H1 (cell line): ENCODE results near the gene SIRT3. TPM values are rescaled to one million over a fixed set of nuclear protein-coding genes. Genes with fewer than 3 reads are reported as not detected.

Experiments
- polyA plus RNA-seq, 7 experiments: library from polyadenylated mRNA; depleted of rRNA in 3 of 7; stranded (reverse) in 5 of 7; unstranded in 2 of 7; fragments of >200 nt in 5 of 7; fragments of 200-250 nt in 2 of 7; gene quantifications; 1 replicate in 5 of 7; 2 replicates in 1 of 7; 4 replicates in 1 of 7; pipeline versions ENCODE4 v1.2.1 to v1.2.3, GENCODE V29; 2011 to 2013; ENCODE audit warnings: missing spikeins in 2 of 7, mixed read lengths in 2 of 7
- total RNA-seq: library from RNA; stranded (reverse); fragmentation: NEBNext Ultra II Directional; extraction: Animal tissue kit (Norgen Biotek cat#: 25700); gene quantifications from 2 replicates; pipeline ENCODE4 v1.2.1, GENCODE V29; 2021
- TF ChIP-seq, protein P1 (sequence below): IDR thresholded peaks from 2 replicates; pipeline ENCODE4 v1.6.1; 2012; ENCODE audit warnings: inconsistent platforms

The SIRT3 gene
- total and polyA plus RNA-seq, 2 of the 8 experiments (the other 6 are each of a cell fraction or from before 2014, with no cell fraction given) = 14.3 to 21.6 TPM

DNA sequence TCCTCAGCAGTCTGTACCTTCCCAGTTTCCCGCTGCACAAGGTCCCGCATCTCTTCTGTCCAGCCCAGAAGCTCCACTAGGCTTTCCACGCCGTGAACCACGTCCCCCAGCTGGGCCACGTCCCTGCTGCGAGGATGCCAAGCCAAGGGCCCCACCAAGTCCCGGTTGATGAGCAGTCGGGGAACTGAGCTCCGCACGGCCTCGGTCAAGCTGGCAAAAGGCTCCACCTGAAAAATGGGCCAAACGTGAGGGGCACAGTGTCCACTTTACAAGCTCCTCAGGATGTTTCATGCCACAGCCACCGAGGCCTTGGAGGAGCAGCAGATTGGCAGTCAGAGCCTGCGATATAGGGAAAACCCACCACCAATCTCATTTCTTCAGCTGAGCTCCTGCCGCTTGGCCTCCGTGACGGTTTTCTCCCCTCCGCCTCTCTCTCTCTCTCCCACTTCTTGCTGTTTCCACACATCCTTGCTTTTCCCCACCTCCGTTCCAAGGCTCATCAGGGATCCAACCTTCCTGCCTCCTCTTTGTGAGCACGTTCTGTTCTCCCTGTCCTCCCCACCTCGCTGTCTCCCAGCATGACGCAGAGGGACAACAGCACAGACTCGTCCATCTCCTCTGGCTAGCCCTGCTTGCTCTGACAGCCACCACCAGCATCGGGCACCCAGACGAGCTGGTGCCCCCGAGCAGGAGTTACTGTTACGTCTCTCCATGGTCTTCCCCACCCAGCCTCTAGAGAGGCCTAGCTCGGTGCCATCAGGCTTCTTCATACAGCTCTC is 17.1 kb downstream of the SIRT3 start (continued):
- TF ChIP-seq, protein P1, sequence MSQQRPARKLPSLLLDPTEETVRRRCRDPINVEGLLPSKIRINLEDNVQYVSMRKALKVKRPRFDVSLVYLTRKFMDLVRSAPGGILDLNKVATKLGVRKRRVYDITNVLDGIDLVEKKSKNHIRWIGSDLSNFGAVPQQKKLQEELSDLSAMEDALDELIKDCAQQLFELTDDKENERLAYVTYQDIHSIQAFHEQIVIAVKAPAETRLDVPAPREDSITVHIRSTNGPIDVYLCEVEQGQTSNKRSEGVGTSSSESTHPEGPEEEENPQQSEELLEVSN = no peak
